Stimulated activated CD4-positive, alpha-beta T cell treated with anti-CD3 and anti-CD28 coated beads, Interleukin-1b, Interleukin-23, amount 100 ng/mL, for 48 hours (primary cell): Measurements from ENCODE around the gene TMCC3.

Experiments used
- DNase-seq: peaks from one replicate; pipeline ENCODE4 v3.0.0-alpha.2; 2020

The TMCC3 gene

GRCh38 chr12:94671917-94672316, 21.6 kb upstream of the TMCC3 start:
- DNase-seq, result no peak

- DNase-seq, result no peak
These were observed 20.5 kb upstream of the TMCC3 start for GRCh38 chr12:94670898-94671297.

GRCh38 chr12:94670075-94670474, 19.7 kb upstream of the TMCC3 start:
- DNase-seq, result no peak

- no peak for DNase-seq
These were observed 16.7 kb upstream of the TMCC3 start for GRCh38 chr12:94667031-94667540.

- DNase-seq, result no peak
These were observed 15.8 kb upstream of the TMCC3 start for GRCh38 chr12:94666158-94666557.

- no peak for DNase-seq
These were observed 13.3 kb upstream of the TMCC3 start for GRCh38 chr12:94663702-94664101.

- no peak for DNase-seq
These were observed 12.7 kb upstream of the TMCC3 start for GRCh38 chr12:94663071-94663470.

GRCh38 chr12:94660436-94660835, 10.1 kb upstream of the TMCC3 start:
- DNase-seq, result no peak

GRCh38 chr12:94659346-94659930, 9.1 kb upstream of the TMCC3 start:
- DNase-seq, result no peak

- no peak for DNase-seq
These were observed 8.6 kb upstream of the TMCC3 start for GRCh38 chr12:94658931-94659330.

- DNase-seq, result no peak
These were observed 6.2 kb upstream of the TMCC3 start for GRCh38 chr12:94656556-94656955.

GRCh38 chr12:94649349-94650142, 811 bp downstream of the TMCC3 start:
- DNase-seq, result no peak

- no peak for DNase-seq
These were observed 1.8 kb downstream of the TMCC3 start for GRCh38 chr12:94648578-94648977.

- peak; percentile 16 for DNase-seq
These were observed 6.0 kb downstream of the TMCC3 start for GRCh38 chr12:94644141-94644979.

GRCh38 chr12:94643606-94644005, 6.8 kb downstream of the TMCC3 start:
- no peak for DNase-seq

- DNase-seq, result no peak
These were observed 9.1 kb downstream of the TMCC3 start for GRCh38 chr12:94641283-94641682.

GRCh38 chr12:94640134-94640928, 10.0 kb downstream of the TMCC3 start:
- DNase-seq, result peak; percentile 62

- no peak for DNase-seq
These were observed 11.8 kb downstream of the TMCC3 start for GRCh38 chr12:94638521-94638920.

- DNase-seq, result no peak
These were observed 12.8 kb downstream of the TMCC3 start for GRCh38 chr12:94637390-94638113.

- DNase-seq, result no peak
These were observed 13.8 kb downstream of the TMCC3 start for GRCh38 chr12:94636462-94637085.

- no peak for DNase-seq
These were observed 15.6 kb downstream of the TMCC3 start for GRCh38 chr12:94634717-94635116.

GRCh38 chr12:94633401-94633800, 17.0 kb downstream of the TMCC3 start:
- no peak for DNase-seq
